ENCODE data around the gene AKAP5. TPM values are rescaled to one million over a fixed set of nuclear protein-coding genes. Genes with fewer than 3 reads are reported as not detected.

The AKAP5 gene
- total and polyA plus RNA-seq, 2 of the 8 experiments (the other 6 are each of a cell fraction or from before 2014, with no cell fraction given) = 0.50 to 3.8 TPM

DNA sequence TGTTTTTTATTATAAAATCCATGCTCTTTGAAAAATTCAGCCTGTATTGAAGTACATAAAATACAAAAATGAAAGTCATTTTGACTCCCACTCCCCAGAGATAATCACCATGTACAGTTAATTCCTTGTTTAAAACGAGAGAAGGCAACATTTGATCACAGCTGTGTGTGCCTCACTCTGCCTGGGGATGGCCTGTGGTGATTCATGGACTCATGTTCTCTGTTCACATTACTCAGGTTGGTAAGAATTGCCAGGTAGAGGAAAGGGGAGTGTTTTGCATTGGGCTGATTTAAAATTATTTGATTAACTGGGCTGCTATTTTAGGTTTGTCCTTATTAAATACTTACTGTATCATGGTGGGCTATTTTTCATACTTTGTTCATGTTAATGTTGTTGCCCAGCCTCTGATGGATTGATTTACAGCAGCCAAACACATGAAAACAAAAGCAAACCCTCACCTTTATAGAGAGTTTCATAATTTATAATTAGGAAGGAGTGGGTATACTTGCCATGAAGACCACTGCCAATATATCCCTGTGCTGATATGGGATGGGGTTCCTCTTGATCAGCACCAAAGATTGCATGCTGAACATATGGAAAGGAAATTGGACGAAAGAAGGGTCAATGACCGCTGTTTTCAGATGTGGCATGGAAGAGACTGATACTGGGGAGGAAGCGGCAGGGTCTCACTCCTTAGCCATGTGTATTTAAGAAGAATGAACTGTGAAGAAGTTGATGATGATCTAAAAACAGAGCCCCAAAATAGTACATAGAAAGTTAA is 42.3 kb downstream of the AKAP5 start (continued):
- no peak for TF ChIP-seq EZH2 (IDR thresholded peaks at IDR 0.05; ENCODE audit: low read depth, low read length, severe bottlenecking)
- TF ChIP-seq SIN3A (conservative IDR thresholded peaks at IDR 0.05 in 1 of 2, IDR thresholded peaks at IDR 0.05 in 1 of 2; ENCODE audit: low read depth in 1 of 2, low read length in 2 of 2) = no peak
- no peak for TF ChIP-seq NRF1 (IDR thresholded peaks at IDR 0.05; ENCODE audit: low read depth, low read length)
- TF ChIP-seq SRF (IDR thresholded peaks at IDR 0.05; ENCODE audit: low read depth, low read length) = no peak
- TF ChIP-seq TAF1 (IDR thresholded peaks at IDR 0.05; ENCODE audit: low read depth, low read length) = no peak
- TF ChIP-seq SUZ12 (IDR thresholded peaks at IDR 0.05; ENCODE audit: low read length) = no peak
- no peak for TF ChIP-seq YY1 (IDR thresholded peaks at IDR 0.05; ENCODE audit: low read depth, low read length)
- no peak for TF ChIP-seq EP300 (IDR thresholded peaks at IDR 0.05; ENCODE audit: borderline replicate concordance in 1 of 2, low read depth in 2 of 2, low read length in 2 of 2)
- no peak for TF ChIP-seq JUN (IDR thresholded peaks at IDR 0.05; ENCODE audit: low read depth, low read length)
- TF ChIP-seq POLR2AphosphoS5 (IDR thresholded peaks at IDR 0.05; ENCODE audit: low read depth, low read length) = no peak; the same call in 1 of the 2 replicates
